Activated T-cell treated with anti-CD3 and anti-CD28 coated beads for 4 hours (primary cell): ENCODE results near the gene EDC3.
"Not testable (repeated sequence)": the region's sequence is repeated elsewhere in the genome, so short reads cannot be mapped to it uniquely, and the experiment has no call there.

Source experiments
- DNase-seq: peaks from one replicate; pipeline ENCODE4 v3.0.0-alpha.2; 2020

The EDC3 gene

GRCh38 chr15:74709892-74710291 is 14.1 kb upstream of the EDC3 start:
- no peak for DNase-seq

GRCh38 chr15:74709011-74709410 is 13.2 kb upstream of the EDC3 start:
- no peak for DNase-seq

- no peak for DNase-seq
Observed at GRCh38 chr15:74696808-74697207, 984 bp upstream of the EDC3 start.

- no peak for DNase-seq
Observed at GRCh38 chr15:74696398-74696729, 540 bp upstream of the EDC3 start.

- no peak for DNase-seq
Observed at GRCh38 chr15:74692327-74692726, 3.5 kb downstream of the EDC3 start.

GRCh38 chr15:74683758-74684157 is 12.1 kb downstream of the EDC3 start:
- no peak for DNase-seq

GRCh38 chr15:74682954-74683353 is 12.9 kb downstream of the EDC3 start:
- no peak for DNase-seq

GRCh38 chr15:74680456-74680855 is 15.4 kb downstream of the EDC3 start:
- no peak for DNase-seq

- no peak for DNase-seq
Observed at GRCh38 chr15:74676801-74677200, 19.0 kb downstream of the EDC3 start.

GRCh38 chr15:74674161-74674560 is 21.7 kb downstream of the EDC3 start:
- DNase-seq, result no peak

- DNase-seq, result no peak
Observed at GRCh38 chr15:74669627-74670026, 26.2 kb downstream of the EDC3 start.

GRCh38 chr15:74667975-74668374 is 27.8 kb downstream of the EDC3 start:
- no peak for DNase-seq

GRCh38 chr15:74664670-74665069 is 31.2 kb downstream of the EDC3 start:
- DNase-seq, result no peak

GRCh38 chr15:74664028-74664616 is 31.7 kb downstream of the EDC3 start:
- no peak for DNase-seq

GRCh38 chr15:74663303-74664027 is 32.4 kb downstream of the EDC3 start:
- DNase-seq, result no peak

- DNase-seq, result no peak
Observed at GRCh38 chr15:74662064-74662860, 33.6 kb downstream of the EDC3 start.

GRCh38 chr15:74661280-74661679 is 34.5 kb downstream of the EDC3 start:
- DNase-seq, result not testable (repeated sequence)

- DNase-seq, result no peak
Observed at GRCh38 chr15:74657846-74658245, 38.0 kb downstream of the EDC3 start.

- DNase-seq, result no peak
Observed at GRCh38 chr15:74656935-74657535, 38.8 kb downstream of the EDC3 start.

GRCh38 chr15:74655424-74655823 is 40.4 kb downstream of the EDC3 start:
- DNase-seq, result no peak

- no peak for DNase-seq
Observed at GRCh38 chr15:74653426-74654102, 42.3 kb downstream of the EDC3 start.

- DNase-seq, result no peak
Observed at GRCh38 chr15:74651242-74651741, 44.5 kb downstream of the EDC3 start.
